Mucosa of stomach (tissue), 1 donor: ENCODE results near the gene RAD51B.

ENCODE experiments used
- H3K27me3 ChIP-seq: one replicate; pipeline ENCODE4 v1.7.0; 2013; ENCODE audit warnings: mild to moderate bottlenecking, low read length; ENCODE audit not compliant: control insufficient read depth, insufficient read depth
- H3K36me3 ChIP-seq: one replicate; pipeline ENCODE4 v1.7.0; 2013; ENCODE audit warnings: low read length; ENCODE audit not compliant: control insufficient read depth, insufficient read depth
- H3K4me1 ChIP-seq: one replicate; pipeline ENCODE4 v1.7.0; 2013; ENCODE audit warnings: mild to moderate bottlenecking, low read length; ENCODE audit not compliant: control insufficient read depth, insufficient read depth
- H3K4me3 ChIP-seq: one replicate; pipeline ENCODE4 v1.7.0; 2013; ENCODE audit warnings: low read length
- H3K9ac ChIP-seq: one replicate; pipeline ENCODE4 v1.7.0; 2013; ENCODE audit warnings: mild to moderate bottlenecking, low read length, moderate library complexity
- H3K9me3 ChIP-seq: one replicate; pipeline ENCODE4 v1.7.0; 2013; ENCODE audit warnings: mild to moderate bottlenecking, low read length, moderate library complexity; ENCODE audit not compliant: control insufficient read depth
- donor health status: Pancreatic carcinoma.

Gene RAD51B

DNA sequence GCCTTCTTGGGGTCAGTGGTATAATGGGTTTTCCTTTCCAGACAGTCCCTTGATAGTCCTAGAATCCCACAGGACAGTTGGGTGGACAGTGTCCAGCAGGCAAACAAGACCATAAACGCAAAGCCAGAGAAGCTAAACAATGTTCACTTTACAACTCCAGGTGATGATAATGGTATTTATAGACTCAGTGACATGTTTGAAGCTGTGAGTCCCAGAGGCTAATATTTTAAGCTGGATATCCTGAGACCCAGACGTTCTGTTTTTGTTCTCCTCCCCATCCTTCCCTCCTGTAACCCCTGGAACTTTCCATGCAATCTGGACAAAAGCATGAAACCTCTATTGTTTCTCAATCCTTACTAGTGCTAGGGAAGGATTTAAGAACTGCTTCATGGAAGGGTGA lies 852.3 kb downstream of the RAD51B start:
- Histone ChIP-seq H3K36me3 (no peaks in the 10 kb centered on the region), H3K9ac (no peak overlapping the region), H3K4me3 (no peak overlapping the region), H3K27me3 (no peaks in the 10 kb centered on the region), H3K9me3 (no peaks in the 10 kb centered on the region), H3K4me1 (peaks cover 53% of the 10 kb centered on the region)

DNA sequence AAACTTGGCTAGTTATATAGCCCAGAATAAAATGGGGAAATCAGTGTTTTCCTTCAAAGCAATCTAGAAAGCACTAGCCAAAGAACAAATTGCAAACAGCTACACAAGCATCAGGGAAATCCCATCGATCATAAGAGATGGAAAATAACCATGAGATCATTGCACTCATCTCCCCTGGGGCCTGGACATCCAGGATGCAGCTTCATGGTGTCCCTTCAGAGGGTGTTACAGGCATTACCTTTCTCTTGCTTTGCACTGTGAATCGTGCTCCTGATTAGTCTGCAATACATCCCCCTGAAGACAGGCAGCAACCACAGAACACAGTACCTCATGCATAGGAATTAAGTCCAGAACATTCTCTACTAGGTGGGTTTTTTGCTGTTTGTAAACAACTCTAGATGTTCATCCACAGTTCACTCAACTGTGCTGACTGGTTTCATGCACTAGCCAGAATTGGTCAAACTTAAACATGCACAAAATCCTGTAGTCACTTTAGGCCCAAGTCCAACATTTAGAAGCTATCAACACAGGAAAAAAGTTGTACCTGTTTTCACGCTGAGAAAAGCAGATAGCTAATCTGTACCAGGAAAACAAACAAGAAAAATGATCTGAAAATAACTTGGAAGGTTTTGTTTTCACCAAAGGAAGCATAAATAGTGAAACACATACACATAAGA lies 853.2 kb downstream of the RAD51B start:
- no peaks in the 10 kb centered on the region for H3K36me3 ChIP-seq
- no peaks in the 10 kb centered on the region for H3K9me3 ChIP-seq
- no peak overlapping the region for H3K4me3 ChIP-seq
- H3K4me1 ChIP-seq = peaks cover 50% of the 10 kb centered on the region
- H3K9ac ChIP-seq = no peak overlapping the region
- no peaks in the 10 kb centered on the region for H3K27me3 ChIP-seq

DNA sequence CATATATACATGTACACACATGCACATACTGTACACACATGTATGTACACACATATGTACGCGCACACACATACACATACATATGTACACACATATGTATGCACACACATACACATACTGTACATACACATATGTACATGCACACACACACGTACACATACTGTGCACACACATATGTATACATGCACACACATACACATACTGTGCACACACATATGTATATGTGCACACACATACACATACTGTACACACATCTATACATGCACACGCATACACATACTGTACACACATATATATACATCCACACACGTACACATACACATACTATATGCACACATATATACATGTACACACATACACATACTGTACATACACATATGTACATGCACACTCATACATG lies 853.9 kb downstream of the RAD51B start:
- Histone ChIP-seq H3K4me1 (peaks cover 50% of the 10 kb centered on the region), H3K36me3 (no peaks in the 10 kb centered on the region), H3K4me3 (no peak overlapping the region)

DNA sequence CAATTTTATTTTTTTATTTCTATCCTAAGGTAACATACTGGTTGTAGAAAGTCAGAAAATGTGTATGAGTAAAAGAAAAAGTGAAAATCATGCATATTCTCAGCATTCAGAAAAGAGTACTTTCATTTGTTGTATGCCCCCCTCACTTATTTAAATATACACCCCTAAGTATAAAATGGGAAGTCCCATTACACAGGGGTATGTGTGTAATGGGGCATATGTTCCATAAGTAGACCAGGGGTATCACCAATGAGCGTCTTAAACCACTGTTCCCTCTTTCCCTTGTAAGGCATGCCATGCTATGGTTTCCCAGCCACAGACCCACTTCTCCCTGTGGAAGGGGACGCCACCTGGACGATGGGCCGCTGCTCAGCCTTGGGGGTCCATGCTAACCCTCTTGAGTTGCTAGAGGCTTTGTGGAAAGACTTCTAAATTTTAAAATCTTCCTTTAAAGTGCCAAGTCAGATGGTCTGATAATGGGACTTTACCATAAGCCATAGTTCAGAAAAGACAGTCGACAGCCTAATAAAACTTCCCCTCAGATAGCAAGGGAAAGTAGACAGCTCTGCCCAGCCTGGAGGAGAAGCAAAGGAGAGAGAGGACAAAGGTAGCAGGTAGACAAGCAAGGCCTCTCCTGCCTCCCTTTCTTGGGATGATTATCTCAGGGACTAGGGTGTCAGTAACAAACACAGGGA lies 855.1 kb downstream of the RAD51B start:
- H3K4me3 ChIP-seq = no peak overlapping the region

More for the DNA sequence above, 853.9 kb downstream of the RAD51B start:
- Histone ChIP-seq H3K9ac (no peak overlapping the region), H3K27me3 (no peaks in the 10 kb centered on the region), H3K9me3 (no peaks in the 10 kb centered on the region)

DNA sequence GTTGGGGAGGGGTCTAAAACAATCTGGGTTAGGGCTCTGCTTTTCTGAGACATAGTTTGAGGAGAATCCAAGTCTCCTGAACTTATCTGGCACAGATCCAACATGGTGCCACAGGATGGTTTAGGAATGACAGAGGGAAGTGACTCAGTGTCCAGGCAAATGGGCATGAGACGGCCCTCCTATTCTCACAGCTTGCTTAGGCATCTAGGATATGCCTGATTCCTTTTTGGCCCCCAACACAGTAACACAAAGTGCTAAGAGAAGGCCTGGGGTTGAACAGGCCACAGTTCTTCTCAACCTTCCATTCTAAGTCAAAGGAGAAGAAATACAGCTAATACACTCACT lies 855.6 kb downstream of the RAD51B start:
- H3K36me3 ChIP-seq = no peaks in the 10 kb centered on the region
- no peak overlapping the region for H3K9ac ChIP-seq
- H3K27me3 ChIP-seq = no peaks in the 10 kb centered on the region
- H3K4me1 ChIP-seq = peaks cover 50% of the 10 kb centered on the region
- H3K4me3 ChIP-seq = no peak overlapping the region
- H3K9me3 ChIP-seq = no peaks in the 10 kb centered on the region

More for the DNA sequence above, 855.1 kb downstream of the RAD51B start:
- Histone ChIP-seq H3K9ac (no peak overlapping the region), H3K27me3 (no peaks in the 10 kb centered on the region), H3K36me3 (no peaks in the 10 kb centered on the region), H3K4me1 (peaks cover 50% of the 10 kb centered on the region), H3K9me3 (no peaks in the 10 kb centered on the region)

DNA sequence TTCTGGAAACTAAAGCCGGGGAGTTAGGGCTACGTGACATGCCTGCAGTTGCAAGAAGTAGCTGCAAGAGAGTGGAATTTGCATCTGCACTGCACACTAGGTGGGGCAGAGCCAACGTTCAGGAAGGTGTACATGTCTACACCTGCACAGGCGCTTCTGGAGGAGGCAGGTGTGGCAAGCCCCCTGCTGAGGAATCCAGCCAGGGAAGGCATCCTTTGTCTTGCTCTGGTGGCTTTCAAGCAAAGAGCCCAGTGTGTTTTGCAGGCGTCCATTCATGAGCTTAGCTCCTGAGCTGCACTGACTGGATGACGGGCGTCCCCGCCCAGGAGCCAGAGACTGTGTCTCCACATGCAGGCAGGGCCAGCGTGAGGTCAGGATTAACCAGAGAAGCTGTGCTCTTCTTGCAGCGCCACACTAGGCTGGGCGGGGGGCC lies 856.9 kb downstream of the RAD51B start:
- Histone ChIP-seq H3K9me3 (no peaks in the 10 kb centered on the region), H3K4me1 (peaks cover 54% of the 10 kb centered on the region), H3K36me3 (no peaks in the 10 kb centered on the region), H3K27me3 (no peaks in the 10 kb centered on the region), H3K4me3 (no peak overlapping the region), H3K9ac (no peak overlapping the region)

DNA sequence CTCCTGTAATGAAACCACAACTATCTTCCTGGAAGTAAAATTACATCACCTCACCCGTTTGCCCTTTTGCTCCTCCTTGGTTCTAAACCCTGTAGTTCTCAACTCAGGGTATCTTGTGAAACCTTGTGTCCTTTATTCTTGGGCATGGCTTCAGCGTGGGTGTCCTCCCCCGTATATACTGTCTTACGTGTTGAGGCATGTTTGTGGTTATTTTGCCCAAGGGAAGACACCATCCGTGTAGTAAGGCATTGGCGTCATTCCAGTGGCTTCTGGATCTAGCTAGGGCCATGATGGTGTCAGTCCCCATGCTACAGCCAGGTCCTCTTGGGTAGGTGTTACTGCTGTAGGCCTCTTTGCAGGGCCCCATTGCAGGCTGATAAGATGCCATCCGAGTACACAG lies 857.9 kb downstream of the RAD51B start:
- H3K9me3 ChIP-seq = no peaks in the 10 kb centered on the region
- H3K36me3 ChIP-seq = no peaks in the 10 kb centered on the region
- peaks cover 54% of the 10 kb centered on the region for H3K4me1 ChIP-seq
- H3K9ac ChIP-seq = no peak overlapping the region
- no peak overlapping the region for H3K4me3 ChIP-seq
- no peaks in the 10 kb centered on the region for H3K27me3 ChIP-seq

DNA sequence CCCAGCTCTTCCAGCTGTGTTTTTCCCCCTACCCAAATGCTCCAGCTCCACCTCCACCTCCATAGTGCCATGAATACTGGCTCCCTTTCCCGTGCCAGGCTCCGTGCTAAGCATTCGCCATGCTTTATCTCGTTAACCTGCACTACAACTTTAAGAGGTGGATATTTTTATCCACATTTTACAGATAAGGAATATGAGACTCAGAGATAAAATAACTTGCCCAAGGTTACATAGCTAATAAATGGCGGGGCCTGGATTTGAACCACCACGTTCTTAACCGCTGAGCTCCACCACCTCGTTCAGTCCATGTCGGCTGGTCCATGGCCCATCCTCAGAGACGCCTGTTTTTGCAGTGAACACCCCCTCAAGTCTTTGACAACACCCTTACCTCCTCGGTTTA lies 858.3 kb downstream of the RAD51B start:
- peaks cover 50% of the 10 kb centered on the region for H3K4me1 ChIP-seq
- no peaks in the 10 kb centered on the region for H3K36me3 ChIP-seq
- no peaks in the 10 kb centered on the region for H3K27me3 ChIP-seq
- H3K9ac ChIP-seq = no peak overlapping the region
- H3K9me3 ChIP-seq = no peaks in the 10 kb centered on the region
- no peak overlapping the region for H3K4me3 ChIP-seq

DNA sequence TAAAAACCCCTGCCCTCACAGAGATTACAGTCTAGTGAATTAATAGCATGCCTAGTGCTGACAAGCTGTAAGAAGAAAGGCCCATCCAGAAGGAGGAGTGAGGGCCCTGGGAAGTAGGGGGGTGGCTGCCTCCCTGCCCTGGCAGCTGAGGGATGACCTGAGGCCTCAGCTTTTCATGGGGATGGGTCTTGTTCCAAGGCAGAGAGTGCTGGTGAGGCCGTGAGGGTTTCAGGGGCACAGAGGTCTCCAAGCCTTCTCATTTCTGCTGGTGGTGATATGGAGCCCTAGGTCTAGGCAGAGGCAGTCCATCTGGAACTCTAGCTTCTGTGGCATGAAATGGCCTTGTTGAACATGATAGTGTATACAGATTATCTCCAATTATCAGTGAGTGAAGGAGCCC lies 858.9 kb downstream of the RAD51B start:
- H3K36me3 ChIP-seq = no peaks in the 10 kb centered on the region
- no peaks in the 10 kb centered on the region for H3K9me3 ChIP-seq
- H3K9ac ChIP-seq = no peak overlapping the region
- H3K4me3 ChIP-seq = no peak overlapping the region
- peaks cover 46% of the 10 kb centered on the region for H3K4me1 ChIP-seq
- no peaks in the 10 kb centered on the region for H3K27me3 ChIP-seq

DNA sequence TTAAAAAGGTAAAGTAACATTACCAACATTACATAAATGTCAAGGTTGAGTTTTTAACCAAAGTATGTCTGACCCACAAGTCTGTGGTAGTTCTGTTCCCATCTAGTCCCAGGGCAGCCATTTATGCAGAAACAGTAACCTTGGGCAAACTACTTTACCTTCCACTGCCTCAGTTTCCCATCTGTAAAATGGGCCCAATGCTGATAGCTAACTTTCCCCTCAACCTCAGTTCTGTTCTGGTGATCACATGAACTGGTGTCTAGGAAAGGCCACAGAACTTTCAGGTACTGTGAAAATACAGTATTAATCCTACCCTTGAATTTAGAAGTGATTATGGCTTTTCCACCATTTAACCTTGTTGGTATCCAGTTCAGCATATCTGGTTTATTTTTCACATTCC lies 859.7 kb downstream of the RAD51B start:
- Histone ChIP-seq H3K27me3 (no peaks in the 10 kb centered on the region), H3K4me1 (peaks cover 46% of the 10 kb centered on the region), H3K4me3 (no peak overlapping the region), H3K9me3 (no peaks in the 10 kb centered on the region), H3K36me3 (no peaks in the 10 kb centered on the region), H3K9ac (no peak overlapping the region)

DNA sequence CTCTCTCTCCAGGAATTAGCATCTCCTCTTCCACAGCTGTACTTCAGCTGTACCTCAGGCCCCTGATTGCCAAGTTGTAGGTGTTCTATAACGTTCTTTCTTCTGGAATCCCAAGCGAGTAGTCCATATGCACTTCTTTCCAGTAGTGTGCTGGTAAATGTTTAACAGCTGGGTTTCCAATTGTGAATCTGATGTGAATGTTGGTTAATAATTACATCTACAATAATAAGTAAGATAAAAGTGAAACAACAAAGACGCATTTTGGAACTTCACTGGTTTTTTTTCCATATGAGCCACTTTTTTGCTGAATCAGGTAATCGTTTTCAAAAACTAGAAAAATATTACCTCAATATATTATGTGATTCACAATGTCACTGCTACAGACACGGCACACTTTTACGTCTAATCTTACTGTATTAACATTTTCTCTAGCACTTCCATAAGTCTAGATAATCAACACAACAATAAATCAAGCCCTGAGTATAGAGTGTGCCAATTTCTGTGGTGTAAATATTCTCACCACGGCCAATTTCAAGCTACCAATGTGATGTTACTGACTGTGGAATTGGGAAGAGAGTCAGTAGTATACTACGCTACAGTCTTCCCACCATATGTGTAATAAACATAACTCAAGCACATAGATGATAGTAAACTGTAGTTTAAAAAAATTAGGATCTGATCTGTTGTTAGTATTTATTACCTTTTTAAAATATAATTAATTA lies 860.3 kb downstream of the RAD51B start:
- Histone ChIP-seq H3K4me1 (peaks cover 46% of the 10 kb centered on the region), H3K9me3 (no peaks in the 10 kb centered on the region), H3K27me3 (no peaks in the 10 kb centered on the region), H3K9ac (no peak overlapping the region), H3K36me3 (no peaks in the 10 kb centered on the region), H3K4me3 (no peak overlapping the region)

DNA sequence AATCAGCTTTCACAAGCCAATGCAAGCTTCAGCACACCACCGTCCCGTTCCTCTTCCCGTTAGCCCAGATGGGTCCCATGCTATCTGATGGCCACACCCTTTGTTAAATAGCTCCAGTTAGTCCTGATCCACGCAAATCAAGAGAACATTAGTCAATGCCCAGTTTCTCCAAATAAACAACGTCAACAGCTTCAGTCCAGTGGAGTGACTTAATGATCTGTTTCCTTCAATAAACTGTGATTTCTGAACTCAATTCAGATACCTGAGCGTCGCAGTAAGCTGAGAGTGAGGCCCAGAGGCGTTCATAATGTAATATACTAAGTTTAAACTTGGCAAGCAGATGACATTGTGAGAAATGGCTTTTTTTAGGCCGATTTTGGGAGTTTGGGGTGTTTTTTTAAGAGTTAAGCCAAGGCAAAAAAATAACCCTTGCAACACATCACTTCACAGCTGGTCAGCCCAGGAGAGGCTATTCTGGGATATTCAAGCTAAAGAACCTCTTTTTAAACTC lies 861.0 kb downstream of the RAD51B start:
- Histone ChIP-seq H3K9ac (no peak overlapping the region), H3K4me3 (no peak overlapping the region), H3K9me3 (no peaks in the 10 kb centered on the region), H3K4me1 (peaks cover 46% of the 10 kb centered on the region), H3K27me3 (no peaks in the 10 kb centered on the region), H3K36me3 (no peaks in the 10 kb centered on the region)
